Measurements from ENCODE around the gene MYO3B. TPM values are rescaled to one million over a fixed set of nuclear protein-coding genes. Genes with fewer than 3 reads are reported as not detected.

The MYO3B gene
- total RNA-seq, 1 experiment from 2014 or later, result 0.63 TPM

- H3K4ac ChIP-seq (ENCODE audit: low read depth, low read length), result no peak overlapping the region
- H3K4me1 Mint-ChIP-seq, result peaks cover 22 to 29% of the 10 kb centered on the region in 2 experiments
- no peak overlapping the region for H3K9ac ChIP-seq (ENCODE audit: extremely low read depth, insufficient read length, low read length)
- no peak overlapping the region for H3K23ac ChIP-seq (ENCODE audit: insufficient read length, low read depth, low read length)
- H3K9me3 Mint-ChIP-seq, result peaks cover 18 to 19% of the 10 kb centered on the region in 2 experiments
- no peak overlapping the region for H4K5ac ChIP-seq (ENCODE audit: insufficient read length, low read depth, low read length)
- no peaks in the 10 kb centered on the region for H3K27me3 Mint-ChIP-seq (ENCODE audit: low read depth)
- TF ChIP-seq CTCF (conservative IDR thresholded peaks at IDR 0.05), result no peak
- H3K27me3 ChIP-seq (ENCODE audit: insufficient read depth, low read length), result no peaks in the 10 kb centered on the region
- H3K18ac ChIP-seq (ENCODE audit: insufficient read length, low read depth, low read length), result no peak overlapping the region
- H2BK12ac ChIP-seq (ENCODE audit: insufficient read length, low read depth, low read length), result no peak overlapping the region
- H3K14ac ChIP-seq (ENCODE audit: insufficient read depth, low read length), result no peak overlapping the region
- no CpG with 5 or more reads among the region's 2 CpGs for WGBS (ENCODE audit: extremely low coverage, insufficient read length, low lambda C conversion rate)
- H2BK120ac ChIP-seq (ENCODE audit: low read depth, low read length, poor library complexity, severe bottlenecking), result no peak overlapping the region
- H3T11ph ChIP-seq (ENCODE audit: low read length), result no peak overlapping the region
- no peak overlapping the region for H4K91ac ChIP-seq (ENCODE audit: insufficient read length, low read depth, low read length)
- H3K56ac ChIP-seq (ENCODE audit: insufficient read length, low read depth, low read length), result no peak overlapping the region
- peaks cover 2% of the 10 kb centered on the region; the same call in 1 of the 2 replicates for H3K4me1 ChIP-seq (ENCODE audit: insufficient read depth, low read length)
- H2BK5ac ChIP-seq (ENCODE audit: insufficient read length, low read length), result no peak overlapping the region
- DNase-seq, result no peak
- H3K4me2 ChIP-seq (ENCODE audit: insufficient read depth, insufficient read length, low read length), result no peak overlapping the region
- H3K36me3 Mint-ChIP-seq (ENCODE audit: insufficient read depth in 1 of 3, low read depth in 3 of 3), result peaks cover 16 to 35% (median 23%) of the 10 kb centered on the region in 3 experiments
- no peak overlapping the region for H2BK20ac ChIP-seq (ENCODE audit: low read depth, low read length, poor library complexity, severe bottlenecking)
- no peak overlapping the region for H2AK5ac ChIP-seq (ENCODE audit: insufficient read length, low read length)
- no peak overlapping the region for H3K27ac ChIP-seq (ENCODE audit: insufficient read length, low read depth, low read length)
- no peak overlapping the region for H2BK15ac ChIP-seq (ENCODE audit: low read depth, low read length)
- no peaks in the 10 kb centered on the region for H4K20me1 ChIP-seq (ENCODE audit: control insufficient read depth, insufficient read depth, insufficient read length)
- no peaks in the 10 kb centered on the region for H3K9me3 ChIP-seq (ENCODE audit: control insufficient read depth, low read depth, low read length)
- no peak overlapping the region for H4K8ac ChIP-seq (replicated peaks; ENCODE audit: insufficient read length, low read depth, low read length)
- H3K79me1 ChIP-seq (ENCODE audit: insufficient read depth, low read depth, low read length, poor library complexity, severe bottlenecking), result no peaks in the 10 kb centered on the region
- H3K79me2 ChIP-seq (ENCODE audit: insufficient read depth, low read length), result no peaks in the 10 kb centered on the region
- no peak overlapping the region for H3K4me3 Mint-ChIP-seq
- no peaks in the 10 kb centered on the region for H3K23me2 ChIP-seq (ENCODE audit: insufficient read length, low read depth, low read length, poor library complexity, severe bottlenecking)
- no peak overlapping the region for H2AFZ ChIP-seq (ENCODE audit: low read length)
- H3K27ac Mint-ChIP-seq, result no peak overlapping the region
Observed at GRCh38 chr2:170208967-170209366, 31.0 kb downstream of the MYO3B start.

Measured in H9 (cell line).